Measurements from ENCODE around the gene PRR19.

DNA sequence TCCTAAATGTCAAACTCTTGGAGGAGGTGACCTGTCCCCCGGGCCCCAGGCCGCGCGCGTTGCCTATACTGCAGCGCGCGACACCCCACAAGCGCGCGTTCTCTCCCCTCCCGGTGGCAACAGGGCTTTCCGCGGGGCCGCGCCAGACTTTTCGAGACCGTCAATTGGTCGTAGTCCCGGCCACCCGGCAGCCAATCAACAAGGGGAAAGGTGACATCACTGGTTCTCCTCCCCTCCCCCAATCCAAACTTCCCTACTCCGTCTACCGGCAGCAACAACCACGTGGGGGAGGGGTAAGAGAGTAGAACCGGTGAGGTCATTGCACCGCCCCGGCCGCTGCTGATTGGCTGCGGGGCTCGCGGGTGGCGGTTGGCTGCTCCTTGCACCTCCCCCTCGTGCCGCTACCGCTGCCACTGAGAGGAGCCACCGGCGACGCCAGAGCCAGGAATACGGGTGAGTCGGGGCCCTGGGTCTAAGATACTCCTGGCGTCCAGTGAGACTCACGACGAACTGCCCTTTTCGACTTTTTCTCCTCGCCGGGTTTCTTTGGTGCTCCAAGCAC is 33.7 kb upstream of the PRR19 start:
- TF ChIP-seq, protein P1, sequence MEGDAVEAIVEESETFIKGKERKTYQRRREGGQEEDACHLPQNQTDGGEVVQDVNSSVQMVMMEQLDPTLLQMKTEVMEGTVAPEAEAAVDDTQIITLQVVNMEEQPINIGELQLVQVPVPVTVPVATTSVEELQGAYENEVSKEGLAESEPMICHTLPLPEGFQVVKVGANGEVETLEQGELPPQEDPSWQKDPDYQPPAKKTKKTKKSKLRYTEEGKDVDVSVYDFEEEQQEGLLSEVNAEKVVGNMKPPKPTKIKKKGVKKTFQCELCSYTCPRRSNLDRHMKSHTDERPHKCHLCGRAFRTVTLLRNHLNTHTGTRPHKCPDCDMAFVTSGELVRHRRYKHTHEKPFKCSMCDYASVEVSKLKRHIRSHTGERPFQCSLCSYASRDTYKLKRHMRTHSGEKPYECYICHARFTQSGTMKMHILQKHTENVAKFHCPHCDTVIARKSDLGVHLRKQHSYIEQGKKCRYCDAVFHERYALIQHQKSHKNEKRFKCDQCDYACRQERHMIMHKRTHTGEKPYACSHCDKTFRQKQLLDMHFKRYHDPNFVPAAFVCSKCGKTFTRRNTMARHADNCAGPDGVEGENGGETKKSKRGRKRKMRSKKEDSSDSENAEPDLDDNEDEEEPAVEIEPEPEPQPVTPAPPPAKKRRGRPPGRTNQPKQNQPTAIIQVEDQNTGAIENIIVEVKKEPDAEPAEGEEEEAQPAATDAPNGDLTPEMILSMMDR (conservative IDR thresholded peaks at IDR 0.05; ENCODE audit: low read length) = no peak
- TF ChIP-seq EZH2phosphoT487 (IDR thresholded peaks at IDR 0.05; ENCODE audit: borderline replicate concordance, low read depth, low read length) = no peak
